Glomerular visceral epithelial cell (primary cell): ENCODE measurements around the gene TAS2R20.
"Not testable (repeated sequence)": the region's sequence is repeated elsewhere in the genome, so short reads cannot be mapped to it uniquely, and the experiment has no call there.

ENCODE experiments used
- DNase-seq: peaks from one replicate; pipeline ENCODE4 v3.0.0-alpha.2; 2016; ENCODE audit errors: extremely low spot score

Gene TAS2R20

DNA sequence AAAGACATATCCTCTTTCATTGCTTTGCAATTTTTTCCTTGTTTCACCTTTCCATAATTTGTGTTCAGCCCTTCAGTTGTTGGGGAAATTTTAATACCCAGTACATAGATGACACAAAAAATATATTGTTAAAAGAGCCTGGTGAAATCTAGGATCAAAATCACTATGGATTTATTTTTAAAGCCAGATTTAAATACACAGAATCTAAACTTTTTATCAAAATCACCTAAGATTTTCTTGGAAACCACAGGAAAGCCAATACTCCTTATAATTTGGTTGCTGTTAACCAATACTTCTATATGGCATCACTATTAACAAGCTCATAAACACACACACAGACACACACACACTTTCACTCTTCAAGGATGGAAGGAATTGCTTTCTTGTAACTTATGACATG is at the start of gene TAS2R20:
Gene TAS2R20 (minus strand): TSS at position 101 of the 400 bp plus-strand sequence. CDS start 429 bp downstream, outside the sequence.
- no peak for DNase-seq

DNA sequence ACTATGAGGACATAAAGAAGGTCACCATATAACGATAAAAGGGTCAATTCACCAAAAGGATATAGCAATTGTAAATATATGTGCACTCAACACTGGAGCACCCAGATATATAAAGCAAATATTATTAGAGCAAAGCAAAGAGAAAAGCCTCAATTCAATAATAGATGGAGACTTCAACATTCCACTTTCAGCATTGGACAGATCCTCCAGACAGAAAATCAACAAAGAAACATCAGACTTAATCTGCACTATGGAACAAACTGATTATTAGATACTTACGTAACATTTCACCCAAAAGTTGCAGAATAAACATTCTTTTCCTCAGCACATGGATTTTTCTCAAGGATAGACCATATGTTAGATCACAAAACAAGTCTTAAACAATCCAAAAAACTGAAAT is 43.3 kb upstream of the TAS2R20 start:
- DNase-seq: not testable (repeated sequence)

- DNase-seq: no peak
These were observed 42.1 kb upstream of the TAS2R20 start for GRCh38 chr12:11040162-11040561.

DNA sequence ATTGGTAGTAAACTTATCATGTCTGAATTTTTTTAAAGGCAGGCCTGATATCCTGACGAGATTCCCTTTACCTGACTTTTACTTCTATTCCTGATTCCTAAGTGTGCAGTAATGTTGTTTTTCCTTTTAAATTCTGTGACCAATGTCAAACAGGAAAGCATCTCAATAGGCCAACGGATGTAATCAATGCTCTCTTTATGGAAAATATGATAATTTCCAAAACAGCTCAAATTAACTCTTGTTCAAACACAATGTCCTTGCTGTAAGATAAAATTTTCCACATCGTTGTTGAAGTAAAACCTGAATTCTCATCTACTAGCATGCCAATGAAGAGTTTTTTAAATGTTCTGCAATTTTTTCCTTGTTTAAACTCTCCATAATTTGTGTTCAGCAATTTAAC is 41.1 kb upstream of the TAS2R20 start:
- no peak for DNase-seq

GRCh38 chr12:11033959-11034358 is 35.9 kb upstream of the TAS2R20 start:
- DNase-seq: not testable (repeated sequence)

- DNase-seq: no peak
These were observed 33.2 kb upstream of the TAS2R20 start, which contains the start of gene TAS2R31 for GRCh38 chr12:11031307-11031706. Gene TAS2R31, minus strand, starts transcription at chr12:11031407. Its CDS starts 72 bp downstream, at chr12:11031335.

- DNase-seq: no peak
These were observed 28.0 kb upstream of the TAS2R20 start for GRCh38 chr12:11026118-11026517.

GRCh38 chr12:11023387-11023786 is 25.3 kb upstream of the TAS2R20 start:
- no peak for DNase-seq

GRCh38 chr12:11022520-11022919 is 24.4 kb upstream of the TAS2R20 start, which contains the start of gene TAS2R19:
Gene TAS2R19, minus strand, starts transcription at chr12:11022620. Its CDS starts 49 bp downstream, at chr12:11022571.
- DNase-seq: no peak

DNA sequence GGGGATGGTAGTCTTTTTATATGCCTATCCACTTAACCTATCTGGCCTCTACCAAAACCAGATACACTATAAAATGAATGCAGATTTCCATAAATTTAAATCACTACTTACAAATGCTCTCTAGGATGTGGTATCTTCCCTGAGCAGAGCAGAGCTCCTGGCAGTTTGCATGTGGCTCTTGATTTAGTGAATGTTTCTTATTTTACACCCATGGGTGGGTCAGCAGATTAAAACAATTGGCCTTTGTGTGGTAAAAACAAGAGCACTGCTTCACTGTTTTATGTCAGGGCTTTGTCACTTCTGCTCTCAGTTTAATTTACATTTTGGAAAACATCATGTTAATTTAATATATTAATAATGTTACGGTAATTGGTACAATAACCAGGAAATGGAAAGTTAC is 18.8 kb upstream of the TAS2R20 start:
- DNase-seq: no peak

- no peak for DNase-seq
These were observed 17.8 kb upstream of the TAS2R20 start for GRCh38 chr12:11015775-11016430.

GRCh38 chr12:11014234-11014633 is 16.1 kb upstream of the TAS2R20 start:
- no peak for DNase-seq

- no peak for DNase-seq
These were observed 9.5 kb upstream of the TAS2R20 start for GRCh38 chr12:11007608-11008007.

- DNase-seq: no peak
These were observed 3.8 kb downstream of the TAS2R20 start for GRCh38 chr12:10994307-10994706.

DNA sequence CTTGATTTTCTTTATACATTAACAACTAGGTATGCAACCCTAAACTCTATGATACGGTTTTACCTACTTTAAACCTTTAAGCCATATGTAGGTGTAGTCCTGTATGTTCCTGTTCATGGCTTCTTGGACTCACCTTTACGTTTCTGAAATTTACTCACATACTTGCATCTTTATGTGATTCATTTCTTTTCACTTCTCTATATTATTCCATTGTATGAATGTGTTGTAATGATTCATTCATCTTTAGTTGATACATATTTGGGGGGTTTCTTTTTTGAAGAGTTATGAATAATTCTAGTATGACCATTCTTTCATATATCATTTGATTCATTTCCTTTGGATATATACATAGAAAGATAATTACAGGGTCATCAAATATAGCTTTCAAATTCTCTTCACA is 9.0 kb downstream of the TAS2R20 start:
- DNase-seq: no peak

- DNase-seq: no peak
These were observed 11.3 kb downstream of the TAS2R20 start, which contains the start of gene TAS2R50 for GRCh38 chr12:10986812-10987211. Gene TAS2R50, minus strand, starts transcription at chr12:10986912. Its CDS starts 52 bp downstream, at chr12:10986860.

GRCh38 chr12:10982244-10982643 is 15.9 kb downstream of the TAS2R20 start:
- DNase-seq: no peak

DNA sequence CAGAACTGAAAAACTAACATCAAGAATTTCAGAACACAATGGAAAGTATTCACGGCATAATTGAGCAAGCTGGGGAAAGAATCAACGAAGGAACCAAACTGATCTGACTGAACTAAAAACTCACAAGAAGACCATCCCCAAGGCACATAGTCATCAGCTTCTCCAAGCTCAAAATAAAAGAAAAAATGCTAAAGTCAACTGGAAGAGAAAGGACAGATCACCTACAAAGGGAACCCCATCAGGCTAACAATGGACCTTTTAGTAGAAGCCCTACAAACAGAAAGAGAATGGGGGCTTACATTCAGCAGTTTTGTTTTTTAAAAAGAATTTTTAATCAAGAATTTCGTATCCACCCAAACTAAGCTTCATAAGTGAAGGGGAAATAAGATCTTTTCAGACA is 23.1 kb downstream of the TAS2R20 start:
- DNase-seq: no peak

DNA sequence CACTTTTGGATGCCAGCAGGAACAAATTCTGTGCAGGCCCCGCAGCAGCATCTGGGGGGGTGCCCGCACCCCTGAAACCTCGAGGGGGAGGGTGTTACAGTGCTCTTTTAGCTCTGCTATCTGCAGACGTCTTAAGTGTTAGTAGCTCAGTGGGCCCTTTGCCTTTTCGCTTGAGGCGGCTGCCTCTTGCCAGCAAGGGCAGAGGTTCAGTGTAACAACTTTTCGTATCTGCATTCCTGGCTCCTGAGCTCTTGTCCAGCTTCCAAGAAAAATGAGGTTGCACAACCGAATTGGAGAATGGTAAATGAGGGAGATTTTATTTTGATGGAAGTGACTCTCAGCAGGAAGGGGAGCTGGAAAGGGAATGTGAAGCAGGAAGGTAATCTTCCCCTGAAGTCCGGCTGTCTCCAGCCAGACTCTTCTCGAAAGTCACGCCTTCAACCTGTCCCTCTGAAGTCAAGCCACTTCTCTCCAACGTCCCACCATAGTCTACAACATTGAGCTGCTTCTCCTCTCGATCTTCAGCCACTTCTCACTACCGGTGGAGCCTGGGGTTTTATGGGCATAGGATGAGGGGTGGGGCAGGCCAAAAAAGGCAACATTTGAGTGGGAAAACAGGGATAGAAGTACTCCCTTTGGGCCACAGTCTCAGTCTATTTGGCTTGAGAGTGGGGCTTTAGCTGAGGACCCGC is 29.2 kb downstream of the TAS2R20 start:
- no peak for DNase-seq

DNA sequence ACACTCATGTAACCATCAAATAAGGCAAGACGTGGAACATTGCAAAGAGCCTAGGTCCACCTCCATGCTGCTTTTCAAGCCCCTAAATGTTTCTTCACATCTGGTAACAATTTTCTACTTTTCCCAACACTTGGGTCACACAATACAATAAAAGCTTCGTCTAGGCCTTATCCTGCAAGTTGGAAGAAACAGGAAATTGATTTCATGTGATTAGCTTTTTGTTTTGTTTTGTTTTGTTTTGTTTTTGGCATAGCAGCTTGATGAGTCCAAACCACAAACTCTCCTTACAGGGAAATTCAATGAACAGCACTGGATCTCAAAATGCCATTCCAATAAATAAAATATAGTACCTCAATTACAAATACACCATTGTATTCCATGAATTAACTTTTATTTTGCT is 30.7 kb downstream of the TAS2R20 start:
- no peak for DNase-seq

- DNase-seq: no peak
These were observed 31.8 kb downstream of the TAS2R20 start for GRCh38 chr12:10966314-10966713.

DNA sequence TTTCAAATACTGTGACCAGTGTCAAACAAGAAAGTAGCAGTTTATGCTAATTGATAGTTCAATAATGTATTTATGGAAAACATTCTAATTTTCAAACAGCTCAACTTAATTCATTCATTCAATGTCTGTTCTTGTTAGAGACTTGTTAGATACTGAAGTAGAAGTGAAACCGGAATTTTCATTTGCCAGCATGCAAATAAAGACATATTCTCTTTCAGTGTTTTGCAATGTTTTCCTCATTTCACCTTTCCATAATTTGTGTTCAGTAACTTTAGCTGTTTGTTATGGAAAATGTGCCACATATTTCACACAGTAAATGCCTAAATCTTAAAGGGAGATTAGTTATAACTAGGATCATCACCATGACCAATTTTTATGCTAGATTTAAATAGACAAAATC is 32.6 kb downstream of the TAS2R20 start:
- no peak for DNase-seq

DNA sequence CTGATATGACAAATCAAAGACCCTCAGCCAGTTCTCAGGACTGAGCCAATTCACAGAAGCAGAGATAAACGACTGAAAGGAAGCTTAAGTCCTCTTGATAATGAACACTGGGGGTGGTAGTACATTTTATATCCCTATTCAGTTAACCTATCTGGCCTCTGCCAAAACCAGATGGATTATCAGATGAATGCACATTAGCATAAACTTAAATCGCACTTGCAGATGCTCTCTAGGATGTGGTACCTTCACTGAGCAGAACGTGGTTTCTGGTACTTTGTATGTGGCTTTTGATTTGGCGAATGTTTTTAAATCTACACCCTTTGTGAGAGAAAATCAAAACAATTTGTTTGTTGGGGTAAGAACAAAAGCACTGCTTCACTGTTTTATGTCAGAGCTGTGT is 37.9 kb downstream of the TAS2R20 start:
- no peak for DNase-seq
